ENCODE data around the gene LARGE1. TPM values are rescaled to one million over a fixed set of nuclear protein-coding genes. Genes with fewer than 3 reads are reported as not detected.

LARGE1 gene
- total RNA-seq, 1 experiment from 2014 or later, result 5.2 TPM

DNA sequence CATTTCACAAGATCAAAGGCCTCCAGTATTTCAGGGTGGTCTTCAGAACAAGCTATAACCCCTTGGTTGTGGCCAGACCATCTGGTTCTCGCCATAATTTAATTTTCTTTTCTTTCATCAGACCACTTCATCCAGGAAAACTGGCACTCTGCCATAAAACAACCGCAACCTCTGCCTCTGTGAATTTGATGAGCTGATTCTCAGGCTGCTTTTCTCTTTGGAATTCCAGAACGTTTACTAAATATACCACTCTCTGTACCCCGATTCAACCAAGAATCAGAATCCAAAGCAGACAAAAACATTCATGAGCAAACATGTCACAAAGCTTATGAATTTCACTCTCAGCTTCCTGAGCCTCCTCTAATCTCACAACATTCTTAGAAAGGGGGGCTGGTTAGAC lies 530.3 kb downstream of the LARGE1 start:
- CTCF ChIA-PET, result interaction anchor here (0.6 kb wide), 1 partner anchor 1072 kb away, joined by 3 read pairs; no protein-coding TSS in a partner anchor
- BruUV-seq (replicated peaks), result no TSS peak

GRCh38 chr22:33386270-33386669 lies 534.0 kb downstream of the LARGE1 start:
- no peak for DNase-seq (ENCODE audit: unreplicated experiment)
- Mint-ChIP-seq H3K9me3 (ENCODE audit: unreplicated experiment) (no peaks in the 10 kb centered on the region), H3K4me1 (ENCODE audit: insufficient read depth, unreplicated experiment) (peaks cover 7% of the 10 kb centered on the region), H3K27me3 (ENCODE audit: insufficient read depth, unreplicated experiment) (no peaks in the 10 kb centered on the region), H3K36me3 (ENCODE audit: insufficient read depth, unreplicated experiment) (peaks cover 9% of the 10 kb centered on the region), H3K4me3 (ENCODE audit: unreplicated experiment) (no peak overlapping the region), H3K27ac (ENCODE audit: low read depth, unreplicated experiment) (no peak overlapping the region)
- BruUV-seq (replicated peaks), result no TSS peak
- TF ChIP-seq, protein P1, sequence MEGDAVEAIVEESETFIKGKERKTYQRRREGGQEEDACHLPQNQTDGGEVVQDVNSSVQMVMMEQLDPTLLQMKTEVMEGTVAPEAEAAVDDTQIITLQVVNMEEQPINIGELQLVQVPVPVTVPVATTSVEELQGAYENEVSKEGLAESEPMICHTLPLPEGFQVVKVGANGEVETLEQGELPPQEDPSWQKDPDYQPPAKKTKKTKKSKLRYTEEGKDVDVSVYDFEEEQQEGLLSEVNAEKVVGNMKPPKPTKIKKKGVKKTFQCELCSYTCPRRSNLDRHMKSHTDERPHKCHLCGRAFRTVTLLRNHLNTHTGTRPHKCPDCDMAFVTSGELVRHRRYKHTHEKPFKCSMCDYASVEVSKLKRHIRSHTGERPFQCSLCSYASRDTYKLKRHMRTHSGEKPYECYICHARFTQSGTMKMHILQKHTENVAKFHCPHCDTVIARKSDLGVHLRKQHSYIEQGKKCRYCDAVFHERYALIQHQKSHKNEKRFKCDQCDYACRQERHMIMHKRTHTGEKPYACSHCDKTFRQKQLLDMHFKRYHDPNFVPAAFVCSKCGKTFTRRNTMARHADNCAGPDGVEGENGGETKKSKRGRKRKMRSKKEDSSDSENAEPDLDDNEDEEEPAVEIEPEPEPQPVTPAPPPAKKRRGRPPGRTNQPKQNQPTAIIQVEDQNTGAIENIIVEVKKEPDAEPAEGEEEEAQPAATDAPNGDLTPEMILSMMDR (IDR thresholded peaks at IDR 0.05; ENCODE audit: unreplicated experiment), result no peak
- intact Hi-C loops (cut with micrococcal nuclease), result no loop called here
- CTCF ChIA-PET, result no interaction called here
- POLR2A ChIA-PET, result no interaction called here

More for the DNA sequence above, 530.3 kb downstream of the LARGE1 start:
- Mint-ChIP-seq H3K36me3 (ENCODE audit: insufficient read depth, unreplicated experiment) (peaks cover 4% of the 10 kb centered on the region), H3K4me3 (ENCODE audit: unreplicated experiment) (no peak overlapping the region), H3K9me3 (ENCODE audit: unreplicated experiment) (no peaks in the 10 kb centered on the region), H3K27me3 (ENCODE audit: insufficient read depth, unreplicated experiment) (no peaks in the 10 kb centered on the region), H3K4me1 (ENCODE audit: insufficient read depth, unreplicated experiment) (no peaks in the 10 kb centered on the region), H3K27ac (ENCODE audit: low read depth, unreplicated experiment) (no peak overlapping the region)
- POLR2A ChIA-PET, result no interaction called here
- TF ChIP-seq, protein P1 (IDR thresholded peaks at IDR 0.05; ENCODE audit: unreplicated experiment), result no peak
- intact Hi-C loops (cut with micrococcal nuclease), result no loop called here
- DNase-seq (ENCODE audit: unreplicated experiment), result no peak

DNA sequence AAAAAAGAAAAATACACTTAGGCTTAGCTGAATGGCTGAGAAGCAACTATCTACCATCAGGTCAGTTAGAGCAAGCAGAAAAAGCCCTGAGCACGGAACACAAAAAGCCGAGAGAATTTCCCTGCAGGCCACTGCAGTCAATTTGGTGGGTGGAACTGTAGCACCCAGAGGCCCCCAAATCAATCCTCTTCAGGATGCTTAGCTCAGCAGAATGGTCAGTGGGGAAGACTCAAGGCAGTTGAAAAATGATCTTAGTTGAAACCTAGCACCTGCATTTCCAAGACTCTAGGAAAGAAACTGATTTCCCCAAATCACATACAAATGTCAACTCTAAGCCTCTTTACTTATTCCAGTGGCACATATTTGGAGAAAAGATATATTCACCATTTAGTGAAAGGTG lies 534.7 kb downstream of the LARGE1 start:
- intact Hi-C loops (cut with micrococcal nuclease), result no loop called here
- POLR2A ChIA-PET, result interaction anchor here (0.7 to 1.0 kb wide), 2 partner anchors 30 to 572 kb away, joined by 3 read pairs; no protein-coding TSS in a partner anchor
- Mint-ChIP-seq H3K9me3 (ENCODE audit: unreplicated experiment) (no peaks in the 10 kb centered on the region), H3K27ac (ENCODE audit: low read depth, unreplicated experiment) (no peak overlapping the region), H3K4me1 (ENCODE audit: insufficient read depth, unreplicated experiment) (peaks cover 13% of the 10 kb centered on the region), H3K36me3 (ENCODE audit: insufficient read depth, unreplicated experiment) (peaks cover 9% of the 10 kb centered on the region), H3K27me3 (ENCODE audit: insufficient read depth, unreplicated experiment) (no peaks in the 10 kb centered on the region), H3K4me3 (ENCODE audit: unreplicated experiment) (no peak overlapping the region)
- TF ChIP-seq, protein P1 (IDR thresholded peaks at IDR 0.05; ENCODE audit: unreplicated experiment), result no peak
- CTCF ChIA-PET, result interaction anchor here (0.6 to 1.7 kb wide), 2 partner anchors 41 to 108 kb away, joined by 3 read pairs; no protein-coding TSS in a partner anchor
- no TSS peak for BruUV-seq (replicated peaks)
- DNase-seq (ENCODE audit: unreplicated experiment), result no peak

GRCh38 chr22:33382436-33382835 lies 537.8 kb downstream of the LARGE1 start:
- no peak overlapping the region for H3K27ac Mint-ChIP-seq (ENCODE audit: low read depth, unreplicated experiment)

More at GRCh38 chr22:33382436-33382835, 537.8 kb downstream of the LARGE1 start:
- CTCF ChIA-PET, result no interaction called here
- H3K36me3 Mint-ChIP-seq (ENCODE audit: insufficient read depth, unreplicated experiment), result peaks cover 5% of the 10 kb centered on the region
- intact Hi-C loops (cut with micrococcal nuclease), result no loop called here
- H3K4me1 Mint-ChIP-seq (ENCODE audit: insufficient read depth, unreplicated experiment), result peaks cover 13% of the 10 kb centered on the region
- peaks cover 10% of the 10 kb centered on the region for H3K9me3 Mint-ChIP-seq (ENCODE audit: unreplicated experiment)
- DNase-seq (ENCODE audit: unreplicated experiment), result no peak
- no peaks in the 10 kb centered on the region for H3K27me3 Mint-ChIP-seq (ENCODE audit: insufficient read depth, unreplicated experiment)
- BruUV-seq (replicated peaks), result no TSS peak
- no peak overlapping the region for H3K4me3 Mint-ChIP-seq (ENCODE audit: unreplicated experiment)
- TF ChIP-seq, protein P1 (IDR thresholded peaks at IDR 0.05; ENCODE audit: unreplicated experiment), result no peak
- POLR2A ChIA-PET, result no interaction called here

Data from MCF 10A (cell line).